Muscle layer of colon (tissue), 2 donors: Measurements from ENCODE around the gene TPX2.
A peak's percentile ranks its signal among the peaks of the same experiment; 100 is the strongest.

Source experiments
- H3K27ac ChIP-seq: one replicate; pipeline ENCODE4 v1.7.0; 2013; ENCODE audit warnings: low read depth, mild to moderate bottlenecking, low read length, moderate library complexity
- H3K27me3 ChIP-seq, 2 donors: one replicate each; pipeline ENCODE4 v1.7.0; 2013; ENCODE audit warnings: low read length in 2 of 2, mild to moderate bottlenecking in 2 of 2; ENCODE audit not compliant: insufficient read depth in 2 of 2, control insufficient read depth in 1 of 2
- H3K36me3 ChIP-seq: one replicate; pipeline ENCODE4 v1.7.0; 2013; ENCODE audit warnings: mild to moderate bottlenecking, low read length; ENCODE audit not compliant: insufficient read depth
- H3K4me1 ChIP-seq: one replicate; pipeline ENCODE4 v1.7.0; 2013; ENCODE audit warnings: mild to moderate bottlenecking, low read length; ENCODE audit not compliant: insufficient read depth
- H3K4me3 ChIP-seq, 2 donors: one replicate each; pipeline ENCODE4 v1.7.0; 2013; ENCODE audit warnings: low read length in 2 of 2, low read depth in 1 of 2, mild to moderate bottlenecking in 1 of 2, moderate library complexity in 1 of 2
- H3K9ac ChIP-seq: one replicate; pipeline ENCODE4 v1.7.0; 2013; ENCODE audit warnings: low read length
- H3K9me3 ChIP-seq: one replicate; pipeline ENCODE4 v1.7.0; 2013; ENCODE audit warnings: mild to moderate bottlenecking, low read length
- donor health status: abdominal sarcoma.
- donor health status: Adenocarcinoma of cecum.

The TPX2 gene

DNA sequence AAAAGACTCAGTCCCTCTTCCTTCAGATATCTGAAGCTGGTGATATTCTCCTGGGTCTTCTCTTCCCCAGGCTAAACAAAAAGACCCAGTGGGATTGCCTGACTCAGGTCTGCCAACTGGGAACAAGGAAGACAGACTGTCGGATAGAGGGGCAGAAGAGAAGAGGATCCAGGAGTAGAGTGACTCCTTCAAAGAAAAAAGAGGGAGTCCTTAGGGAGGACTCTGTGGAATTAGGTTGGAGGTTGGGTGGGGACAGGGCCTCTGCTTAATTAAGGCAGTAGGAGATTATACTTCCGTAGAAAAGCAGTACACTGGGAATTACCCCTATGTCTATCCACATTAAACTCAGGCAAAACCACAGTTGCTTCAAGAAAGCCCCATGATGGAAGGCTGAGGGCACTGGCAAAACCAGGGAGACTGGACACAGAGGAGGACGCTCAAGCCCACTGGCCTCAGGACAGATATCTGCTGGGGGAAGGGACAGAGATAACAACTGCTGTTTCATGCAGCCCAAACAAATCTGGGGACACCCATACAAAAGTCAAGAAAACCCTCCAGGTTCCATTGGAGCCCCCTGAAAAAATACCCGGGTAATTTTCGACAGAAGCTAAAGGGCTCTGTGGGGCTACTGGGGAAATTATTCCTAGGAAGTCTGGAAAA lies 22.1 kb upstream of the TPX2 start:
- H3K27ac ChIP-seq: no peak overlapping the region
- H3K27me3 ChIP-seq: no peaks in the 10 kb centered on the region
- no peaks in the 10 kb centered on the region for H3K9me3 ChIP-seq
- H3K4me1 ChIP-seq: peaks cover 63% of the 10 kb centered on the region
- H3K4me3 ChIP-seq: no peak overlapping the region
- H3K9ac ChIP-seq: no peak overlapping the region
- H3K36me3 ChIP-seq: peaks cover 13% of the 10 kb centered on the region

- Histone ChIP-seq H3K9ac (no peak overlapping the region), H3K4me3 (no peak overlapping the region), H3K27ac (no peak overlapping the region), H3K27me3 (no peaks in the 10 kb centered on the region), H3K4me1 (peaks cover 59% of the 10 kb centered on the region), H3K36me3 (peaks cover 13% of the 10 kb centered on the region), H3K9me3 (no peaks in the 10 kb centered on the region)
These were observed 21.4 kb upstream of the TPX2 start for GRCh38 chr20:31717478-31718201.

DNA sequence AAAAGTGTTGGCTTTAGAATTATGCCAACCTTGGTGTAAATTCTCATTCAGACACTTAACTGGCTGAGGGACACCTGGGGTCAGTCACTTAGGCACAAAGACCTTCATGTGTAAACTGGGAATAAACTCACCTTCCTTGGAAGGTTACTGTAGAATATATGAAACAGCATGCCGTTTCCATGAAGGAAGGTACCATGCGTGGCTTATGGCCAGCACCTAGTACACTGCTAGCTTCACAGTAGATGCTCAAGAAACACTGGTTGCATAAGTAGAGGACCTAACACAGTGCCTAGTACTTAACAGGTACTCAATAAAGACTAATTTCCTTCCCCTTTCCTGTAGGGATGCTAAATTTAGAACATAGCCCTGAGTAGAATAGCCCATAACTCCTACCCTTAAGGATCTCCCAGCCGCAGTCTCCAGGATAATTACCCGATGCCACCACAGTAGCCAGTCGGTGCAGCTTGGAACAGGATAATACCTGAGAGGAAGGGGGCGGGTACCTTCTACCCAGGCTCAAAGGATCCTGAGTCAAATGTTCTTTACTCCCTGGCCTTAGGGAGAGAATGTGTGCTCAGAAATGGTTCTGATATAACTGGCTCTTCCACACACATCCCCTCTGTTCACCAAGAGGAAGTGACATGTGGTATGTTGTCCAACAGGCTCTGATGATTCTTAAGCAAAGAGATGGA lies 20.0 kb upstream of the TPX2 start:
- Histone ChIP-seq H3K9ac (no peak overlapping the region), H3K27ac (no peak overlapping the region), H3K36me3 (peaks cover 12% of the 10 kb centered on the region)

DNA sequence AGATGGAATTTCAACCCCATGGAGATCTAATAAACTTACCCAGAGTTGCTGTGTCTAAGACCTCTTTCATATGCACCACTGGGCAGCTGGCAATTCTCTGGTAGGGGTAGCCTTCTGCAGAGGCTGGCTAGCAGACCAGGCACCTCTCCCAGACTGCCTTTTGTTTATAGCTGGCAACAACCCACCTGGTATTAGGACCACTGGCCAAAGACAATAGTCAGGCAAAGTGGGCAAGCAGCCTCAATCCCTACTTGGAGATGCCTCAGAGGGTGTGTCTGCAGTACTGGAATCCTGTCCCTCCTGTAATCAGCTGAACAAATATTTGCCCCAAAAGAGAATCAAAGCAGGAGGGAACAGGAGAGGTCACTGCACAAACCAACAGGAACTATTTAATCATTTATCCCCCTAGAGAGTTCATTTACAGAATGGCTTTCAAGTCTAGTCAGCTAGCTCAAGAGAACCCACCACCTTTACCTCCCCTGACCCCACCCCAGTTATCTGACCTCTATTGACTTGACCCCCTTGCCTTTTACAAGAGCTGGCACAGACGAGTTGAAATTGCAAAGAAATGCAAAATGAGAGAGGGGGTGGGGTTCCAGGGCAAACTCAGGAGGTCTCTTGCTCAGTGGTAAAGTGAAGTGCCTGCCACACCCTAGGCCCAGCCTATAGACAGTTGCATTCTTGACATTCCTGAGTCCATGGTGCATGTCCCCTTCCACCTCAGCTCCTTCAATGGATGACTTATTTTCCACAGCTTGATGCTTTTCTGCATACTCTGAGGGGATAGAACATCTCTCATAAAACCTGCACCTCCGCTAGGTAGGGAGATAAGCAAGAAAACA lies 19.2 kb upstream of the TPX2 start:
- Histone ChIP-seq H3K4me3 (peak overlapping the region; percentile 94 to 98), H3K27ac (no peak overlapping the region), H3K27me3 (no peaks in the 10 kb centered on the region), H3K9ac (peak overlapping the region; percentile 83), H3K9me3 (no peaks in the 10 kb centered on the region), H3K36me3 (peaks cover 6% of the 10 kb centered on the region), H3K4me1 (peaks cover 46% of the 10 kb centered on the region)

More for the DNA sequence above, 20.0 kb upstream of the TPX2 start:
- Histone ChIP-seq H3K4me1 (peaks cover 47% of the 10 kb centered on the region), H3K9me3 (no peaks in the 10 kb centered on the region), H3K4me3 (peak overlapping the region in 1 of 2 donors; percentile 94), H3K27me3 (no peaks in the 10 kb centered on the region)

- peaks cover 6% of the 10 kb centered on the region for H3K36me3 ChIP-seq
- H3K4me3 ChIP-seq: peak overlapping the region; percentile 94 to 98
- peak overlapping the region; percentile 22 for H3K27ac ChIP-seq
- no peaks in the 10 kb centered on the region for H3K9me3 ChIP-seq
- peaks cover 46% of the 10 kb centered on the region for H3K4me1 ChIP-seq
- H3K9ac ChIP-seq: peak overlapping the region; percentile 83
- no peaks in the 10 kb centered on the region for H3K27me3 ChIP-seq
These were observed 18.3 kb upstream of the TPX2 start for GRCh38 chr20:31720486-31721407.

DNA sequence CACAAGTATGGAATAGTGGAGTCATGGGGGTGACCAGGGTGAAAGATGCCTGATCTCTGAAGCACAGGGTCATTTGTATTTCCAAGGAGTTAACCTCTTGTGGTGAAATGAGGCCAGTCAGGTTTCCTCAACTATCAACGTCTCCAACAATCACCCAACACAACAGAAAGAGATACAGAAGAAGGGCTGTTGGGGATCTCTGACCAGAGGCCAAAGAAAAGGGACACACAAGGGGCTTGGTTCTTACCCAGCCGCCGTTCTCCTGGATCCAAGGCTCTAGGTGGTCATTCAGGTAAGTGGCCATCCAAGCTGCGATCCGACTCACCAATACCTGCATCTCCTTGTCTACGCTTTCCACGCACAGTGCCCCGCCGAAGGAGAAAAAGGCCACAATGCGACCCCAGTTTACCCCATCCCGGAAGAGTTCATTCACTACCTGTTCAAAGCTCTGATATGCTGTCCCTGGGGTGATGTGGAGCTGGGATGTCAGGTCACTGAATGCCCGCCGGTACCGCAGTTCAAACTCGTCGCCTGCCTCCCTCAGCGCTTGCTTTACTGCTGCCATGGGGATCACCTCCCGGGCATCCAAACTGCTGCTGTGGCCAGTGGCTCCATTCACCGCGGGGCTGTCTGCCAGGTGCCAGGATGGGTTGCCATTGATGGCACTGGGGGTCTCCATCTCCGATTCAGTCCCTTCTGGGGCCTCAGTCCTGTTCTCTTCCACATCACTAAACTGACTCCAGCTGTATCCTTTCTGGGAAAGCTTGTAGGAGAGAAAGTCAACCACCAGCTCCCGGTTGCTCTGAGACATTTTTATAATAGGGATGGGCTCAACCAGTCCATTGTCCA lies 17.5 kb upstream of the TPX2 start:
- no peaks in the 10 kb centered on the region for H3K9me3 ChIP-seq
- no peaks in the 10 kb centered on the region for H3K27me3 ChIP-seq
- H3K4me1 ChIP-seq: peaks cover 46% of the 10 kb centered on the region
- peaks cover 6% of the 10 kb centered on the region for H3K36me3 ChIP-seq
- H3K27ac ChIP-seq: peak overlapping the region; percentile 22
- peak overlapping the region; percentile 94 to 98 for H3K4me3 ChIP-seq
- peak overlapping the region; percentile 83 for H3K9ac ChIP-seq

- Histone ChIP-seq H3K9me3 (no peaks in the 10 kb centered on the region), H3K9ac (peak within 1 kb of the TSS; percentile 83), H3K4me3 (peak within 1 kb of the TSS; percentile 94 to 98), H3K36me3 (peaks cover 6% of the 10 kb centered on the region), H3K4me1 (peaks cover 46% of the 10 kb centered on the region), H3K27ac (peak within 1 kb of the TSS; percentile 98), H3K27me3 (no peaks in the 10 kb centered on the region)
These were observed 16.6 kb upstream of the TPX2 start, which contains the start of gene BCL2L1 for GRCh38 chr20:31722257-31723068. BCL2L1 (minus strand) TSS chr20:31722868; CDS start chr20:31722218, 650 bp downstream.

- peak overlapping the region; percentile 94 to 98 for H3K4me3 ChIP-seq
- H3K9ac ChIP-seq: peak overlapping the region; percentile 83
- peaks cover 6% of the 10 kb centered on the region for H3K36me3 ChIP-seq
- peaks cover 41% of the 10 kb centered on the region for H3K4me1 ChIP-seq
- peak overlapping the region; percentile 98 for H3K27ac ChIP-seq
- H3K9me3 ChIP-seq: no peaks in the 10 kb centered on the region
- no peaks in the 10 kb centered on the region for H3K27me3 ChIP-seq
These were observed 16.1 kb upstream of the TPX2 start for GRCh38 chr20:31723069-31723318.

- H3K36me3 ChIP-seq: peaks cover 6% of the 10 kb centered on the region
- no peaks in the 10 kb centered on the region for H3K27me3 ChIP-seq
- peak overlapping the region; percentile 83 for H3K9ac ChIP-seq
- no peaks in the 10 kb centered on the region for H3K9me3 ChIP-seq
- peak overlapping the region; percentile 98 for H3K27ac ChIP-seq
- H3K4me3 ChIP-seq: peak overlapping the region; percentile 94 to 98
- H3K4me1 ChIP-seq: peaks cover 40% of the 10 kb centered on the region
These were observed 15.6 kb upstream of the TPX2 start for GRCh38 chr20:31723319-31724078.
